GM18507 (cell line): ENCODE results near the gene CEACAM18.
A peak's percentile ranks its signal among the peaks of the same experiment; 100 is the strongest.
"Not testable (repeated sequence)": the region's sequence is repeated elsewhere in the genome, so short reads cannot be mapped to it uniquely, and the experiment has no call there.

Experiments used
- DNase-seq: peaks from one replicate; pipeline ENCODE4 v3.0.0; 2011; ENCODE audit warnings: low read depth; ENCODE audit not compliant: insufficient read length; ENCODE audit errors: extremely low spot score
- FAIRE-seq: peaks from 2 replicates; lab custom pipeline; 2011; peaks lifted over from hg19 to GRCh38; lab: Jason Lieb, UNC

CEACAM18 gene

DNA sequence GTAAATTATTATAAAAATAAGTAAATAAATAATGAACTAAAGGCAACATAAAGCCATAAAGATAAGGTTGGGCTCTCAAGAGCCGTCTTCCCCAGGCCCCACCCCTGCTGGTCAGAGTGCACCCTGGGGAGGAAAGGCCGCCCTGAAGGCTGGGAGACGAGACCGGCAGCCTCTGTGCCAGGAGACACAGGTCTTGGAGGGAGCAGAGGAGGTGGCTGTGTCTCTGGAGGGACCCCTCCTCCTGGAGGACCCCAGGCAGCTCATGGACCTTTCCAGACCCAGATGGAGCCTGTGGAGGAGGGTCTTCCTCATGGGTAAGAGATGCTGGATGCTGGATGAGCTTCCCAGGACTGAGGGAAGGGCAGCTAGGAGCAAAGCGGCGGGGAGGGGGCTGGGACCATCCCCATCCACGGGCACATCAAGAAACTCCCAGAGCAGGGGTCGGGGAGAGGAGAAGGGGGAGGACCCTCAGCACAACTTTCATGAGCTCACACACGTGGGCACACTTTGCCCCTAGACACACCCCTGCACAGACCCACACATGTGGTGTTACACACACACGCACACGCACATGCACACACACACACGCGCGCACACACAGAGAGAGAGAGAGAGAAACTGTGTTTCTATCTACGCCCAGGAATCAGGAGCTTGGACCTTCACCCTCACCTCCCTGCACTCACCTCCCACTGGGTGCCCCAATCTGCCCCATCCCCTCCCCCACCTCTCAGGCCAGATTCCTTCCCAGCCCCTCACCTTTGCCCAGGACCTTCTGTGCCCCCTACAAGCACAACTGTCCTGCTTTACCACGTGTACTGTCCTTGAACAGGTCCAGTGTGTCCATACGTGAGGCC, at the start of gene CEACAM18:
TSS of gene CEACAM18 (plus strand) at position 159 of the 854 bp plus-strand sequence.
- no peak for DNase-seq
- FAIRE-seq, result no peak

DNA sequence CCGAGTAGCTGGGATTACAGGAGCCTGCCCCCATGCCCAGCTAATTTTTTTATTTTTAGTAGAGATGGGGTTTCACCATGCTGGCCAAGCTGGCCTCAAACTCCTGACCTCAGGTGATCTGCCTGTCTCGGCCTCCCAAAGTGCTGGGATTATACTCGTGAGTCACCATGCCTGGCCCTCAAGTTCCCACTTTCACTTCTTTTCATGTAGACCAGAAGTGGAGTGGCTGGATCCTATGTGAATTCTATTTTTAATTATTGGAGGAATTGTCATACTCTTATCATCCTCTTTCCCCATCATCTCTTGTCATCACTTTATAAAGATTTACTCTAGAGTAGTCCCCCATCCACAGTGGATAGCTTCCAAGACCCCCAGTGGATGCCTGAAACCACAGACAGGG, 48.1 kb upstream of the CEACAM18 start:
- no peak for FAIRE-seq

GRCh38 chr19:51431124-51431523, 47.2 kb upstream of the CEACAM18 start:
- no peak for FAIRE-seq
- no peak for DNase-seq

More for the DNA sequence above, 48.1 kb upstream of the CEACAM18 start:
- DNase-seq, result no peak

- no peak for FAIRE-seq
- DNase-seq, result no peak
Measured at GRCh38 chr19:51433043-51433442, 45.3 kb upstream of the CEACAM18 start.

DNA sequence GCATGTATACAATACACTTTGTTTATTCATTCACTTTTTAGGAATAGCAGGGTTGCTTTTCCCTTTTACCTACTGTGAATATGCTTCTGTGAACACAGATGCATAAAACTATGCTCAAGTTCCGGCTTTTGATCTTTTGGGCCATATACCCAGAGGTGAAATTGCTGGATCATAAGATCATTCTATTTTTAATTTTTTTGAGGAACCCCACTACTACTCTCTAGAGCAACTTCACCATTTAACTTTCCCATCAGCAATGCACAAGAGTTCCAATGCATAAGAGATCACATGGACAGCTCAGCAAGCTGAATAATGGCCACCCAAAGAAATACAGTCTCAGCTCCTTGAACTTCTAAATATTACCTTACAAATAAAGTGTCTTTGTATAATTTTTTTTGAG, 43.9 kb upstream of the CEACAM18 start:
- DNase-seq, result no peak
- FAIRE-seq, result no peak

GRCh38 chr19:51439021-51439465, 39.3 kb upstream of the CEACAM18 start:
- FAIRE-seq, result no peak
- DNase-seq, result no peak

DNA sequence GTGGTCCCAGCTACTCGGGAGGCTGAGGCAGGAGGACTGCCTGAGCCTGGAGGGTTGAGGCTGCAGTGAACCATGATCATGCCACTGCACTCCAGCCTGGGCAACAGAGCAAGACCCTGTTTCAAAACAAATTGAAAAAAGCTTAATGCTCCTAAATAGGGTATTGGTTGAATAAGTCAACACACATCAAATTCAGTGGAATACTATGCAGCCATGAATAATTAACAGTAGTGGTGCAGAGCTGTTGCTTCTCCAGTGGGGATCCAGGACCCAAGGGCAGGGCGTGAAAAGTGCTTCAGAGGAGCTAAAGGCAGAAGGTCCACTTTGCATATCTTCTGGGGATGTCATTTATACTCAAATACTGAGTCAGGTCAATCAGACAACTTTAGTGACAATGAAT, 38.3 kb upstream of the CEACAM18 start:
- no peak for DNase-seq
- FAIRE-seq, result no peak

DNA sequence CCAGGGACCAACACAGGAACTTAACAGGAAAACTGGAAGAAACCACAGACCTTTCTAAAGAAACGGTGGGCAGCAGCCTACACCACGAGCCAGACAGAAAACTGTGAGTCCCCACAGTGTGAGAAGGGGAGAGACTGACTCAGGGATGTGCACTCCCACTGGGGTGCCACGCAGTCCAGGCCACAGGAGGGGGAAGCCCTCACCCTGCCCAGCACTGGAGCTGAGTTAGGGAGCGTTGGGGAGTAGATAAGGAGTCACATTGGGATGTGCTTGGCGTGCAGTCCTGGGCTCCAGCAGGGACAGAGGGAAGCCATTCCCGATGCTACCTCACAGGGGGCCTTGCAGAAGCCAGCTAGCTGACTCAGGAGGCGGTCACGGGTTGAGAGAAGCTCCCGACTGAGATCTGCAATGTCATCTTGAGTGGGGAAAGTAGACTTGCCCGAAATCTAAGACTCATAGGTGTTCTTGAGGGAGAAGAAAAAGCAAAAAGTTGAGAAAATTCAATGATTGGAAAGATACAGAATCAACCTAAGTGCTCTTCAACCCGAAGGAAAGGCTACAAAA, 37.4 kb upstream of the CEACAM18 start:
- FAIRE-seq (no peak), DNase-seq (no peak)

- peak; percentile 100 for FAIRE-seq
- peak; percentile 51 for DNase-seq
Measured at GRCh38 chr19:51441410-51442390, 36.6 kb upstream of the CEACAM18 start.

GRCh38 chr19:51447510-51447909, 30.8 kb upstream of the CEACAM18 start:
- DNase-seq, result not testable (repeated sequence)

DNA sequence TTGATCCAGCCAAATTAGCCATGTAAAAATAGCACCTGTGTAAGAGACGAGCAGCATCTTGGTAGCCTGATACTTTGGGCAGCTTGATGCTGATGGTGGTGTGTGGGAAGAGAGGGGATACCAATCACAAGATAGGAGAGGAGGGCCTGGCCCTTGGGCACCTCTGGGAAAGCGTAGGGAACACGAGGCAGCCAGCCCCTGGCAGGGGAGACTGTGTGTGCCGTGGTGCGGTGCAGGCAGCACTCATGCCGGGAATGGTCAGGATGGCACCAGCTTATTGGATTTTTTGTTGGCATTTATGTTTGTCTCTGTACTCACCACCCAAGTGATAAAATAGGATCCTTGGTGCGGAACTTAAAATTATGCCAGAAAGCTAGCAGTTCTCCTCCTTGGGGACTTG, 30.3 kb upstream of the CEACAM18 start:
- DNase-seq, result no peak
- no peak for FAIRE-seq

More at GRCh38 chr19:51447510-51447909, 30.8 kb upstream of the CEACAM18 start:
- FAIRE-seq, result not testable (repeated sequence)

DNA sequence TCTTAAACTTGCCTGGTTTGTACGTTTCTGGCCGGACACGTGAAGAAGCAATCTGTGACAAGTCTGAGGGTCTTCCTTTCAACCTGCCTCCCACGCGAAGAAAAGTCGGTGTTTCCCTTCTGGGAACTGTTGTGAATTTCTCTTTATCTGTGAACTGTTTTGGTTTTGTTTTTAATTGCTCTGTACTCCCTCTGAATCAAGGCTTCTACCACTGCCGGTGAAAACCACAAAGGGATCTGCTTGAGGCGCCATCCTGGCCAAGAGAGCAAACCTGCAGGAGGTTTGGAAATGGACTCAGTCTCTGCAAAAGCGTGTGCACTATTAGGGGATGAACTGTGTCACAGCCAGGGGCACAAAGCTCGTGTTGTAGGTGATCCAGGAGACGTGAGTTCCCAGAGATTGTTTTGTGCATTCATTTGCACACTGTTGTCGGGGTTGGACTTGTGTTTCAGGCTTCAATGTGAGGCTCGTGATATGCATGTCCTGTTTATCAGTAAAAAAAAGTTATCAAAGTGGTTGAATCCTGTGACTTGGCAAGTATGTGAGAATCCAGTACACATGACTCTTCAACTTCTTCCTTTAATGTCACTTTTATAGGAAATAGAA, 29.8 kb upstream of the CEACAM18 start:
- no peak for FAIRE-seq
- DNase-seq, result no peak

DNA sequence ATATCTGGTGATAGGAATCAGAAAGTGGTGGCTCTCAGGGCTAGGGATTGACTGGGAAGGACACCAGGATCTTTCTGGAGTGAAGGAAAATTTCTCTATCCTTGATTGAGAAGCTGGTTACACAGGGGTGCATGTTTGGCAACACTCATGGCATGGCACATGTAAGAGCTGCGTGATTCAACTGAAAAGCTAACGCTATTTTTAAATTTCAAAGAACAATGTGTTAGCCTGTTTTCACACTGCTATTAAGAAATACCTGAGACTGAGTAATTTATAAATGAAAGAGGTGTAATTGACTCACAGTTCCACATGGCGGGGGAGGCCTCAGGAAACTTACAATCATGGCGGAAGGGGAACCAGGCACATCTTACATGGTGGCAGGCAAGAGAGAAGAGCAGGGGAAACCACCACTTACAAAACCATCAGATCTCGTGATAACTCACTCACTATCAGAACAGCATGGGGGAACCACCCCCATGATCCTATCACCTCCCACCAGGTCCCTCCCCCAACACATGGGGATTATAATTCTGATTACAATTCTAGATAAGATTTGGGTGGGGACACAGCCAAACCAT, 27.5 kb upstream of the CEACAM18 start:
- DNase-seq, result no peak
- no peak for FAIRE-seq

DNA sequence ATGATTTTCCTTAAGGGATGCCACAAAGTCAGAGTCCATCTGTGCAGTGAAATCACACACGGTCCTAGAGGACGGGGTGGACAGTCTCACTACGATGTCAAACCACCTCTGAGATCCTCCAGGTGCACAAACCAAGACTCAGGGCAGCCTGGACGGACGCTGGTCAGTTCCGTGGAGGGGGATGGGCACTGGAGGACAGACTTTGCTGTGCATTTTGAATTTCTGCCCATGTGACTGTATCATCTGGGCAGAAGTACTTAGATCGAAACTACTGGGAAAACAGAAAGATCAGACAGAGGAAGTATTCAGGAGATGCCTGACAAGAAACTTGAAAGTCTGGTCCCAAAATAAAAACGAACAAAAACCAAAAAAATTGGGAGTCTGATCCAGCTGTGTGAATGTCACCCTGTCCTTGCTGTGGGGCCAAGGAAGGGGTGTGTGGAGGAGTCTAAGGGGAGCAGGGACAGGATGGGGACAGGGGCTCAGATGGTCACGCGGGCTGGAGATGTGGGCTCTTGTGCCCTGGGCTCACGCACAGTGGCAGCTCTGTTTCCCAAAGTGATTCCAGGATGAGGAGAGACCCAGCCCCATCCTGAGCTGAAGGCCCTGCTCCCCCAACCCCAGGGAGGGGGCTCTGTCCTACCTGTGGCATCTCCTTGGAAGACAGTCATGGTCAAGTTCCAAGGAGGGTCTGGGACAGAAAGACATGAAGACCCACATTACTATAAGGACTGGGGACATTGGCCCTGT, 21.6 kb upstream of the CEACAM18 start:
- FAIRE-seq (no peak), DNase-seq (no peak)

DNA sequence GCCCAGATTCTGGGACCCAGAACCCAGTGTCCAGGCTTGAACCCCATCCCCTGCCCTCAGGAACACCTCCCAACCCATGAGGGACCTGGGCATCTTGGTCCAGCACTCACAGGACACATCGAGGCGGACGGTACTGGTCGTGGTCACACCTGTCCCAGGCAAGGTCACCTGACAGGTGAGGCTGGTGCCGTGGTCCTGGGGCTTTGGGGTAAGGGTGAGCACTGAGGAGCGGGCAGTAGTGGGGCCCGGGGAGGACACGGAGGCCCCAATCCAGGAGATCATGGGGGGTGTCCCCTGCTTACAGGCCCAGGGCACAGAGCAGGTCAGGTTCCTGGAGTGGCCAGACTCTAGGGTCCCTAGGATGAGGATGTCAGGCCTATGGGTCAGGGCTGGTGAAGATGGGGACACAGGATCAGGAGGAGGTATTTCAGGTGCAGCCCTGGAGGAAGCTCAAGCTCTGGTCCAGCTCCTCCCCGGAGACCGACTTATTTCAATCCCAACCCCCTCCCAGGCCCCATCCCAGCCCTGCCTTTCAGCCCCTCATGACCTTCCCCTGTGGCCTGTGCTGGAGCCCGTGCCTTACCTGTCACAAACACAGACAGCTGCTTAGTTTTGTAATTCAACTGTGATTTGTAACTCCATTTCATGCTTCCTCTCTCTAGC, 20.9 kb upstream of the CEACAM18 start:
- DNase-seq, result no peak
- no peak for FAIRE-seq

GRCh38 chr19:51458051-51458645, 20.2 kb upstream of the CEACAM18 start, which contains the start of gene SIGLEC8:
Gene SIGLEC8, minus strand, starts transcription at chr19:51458454. Its CDS starts 67 bp downstream, at chr19:51458387.
- FAIRE-seq, result no peak
- DNase-seq, result no peak

GRCh38 chr19:51458899-51459505, 19.3 kb upstream of the CEACAM18 start:
- DNase-seq (no peak), FAIRE-seq (no peak)
